ENCODE results near the gene APOL6.
"Not testable (repeated sequence)": the region's sequence is repeated elsewhere in the genome, so short reads cannot be mapped to it uniquely, and the experiment has no call there.

The APOL6 gene

DNA sequence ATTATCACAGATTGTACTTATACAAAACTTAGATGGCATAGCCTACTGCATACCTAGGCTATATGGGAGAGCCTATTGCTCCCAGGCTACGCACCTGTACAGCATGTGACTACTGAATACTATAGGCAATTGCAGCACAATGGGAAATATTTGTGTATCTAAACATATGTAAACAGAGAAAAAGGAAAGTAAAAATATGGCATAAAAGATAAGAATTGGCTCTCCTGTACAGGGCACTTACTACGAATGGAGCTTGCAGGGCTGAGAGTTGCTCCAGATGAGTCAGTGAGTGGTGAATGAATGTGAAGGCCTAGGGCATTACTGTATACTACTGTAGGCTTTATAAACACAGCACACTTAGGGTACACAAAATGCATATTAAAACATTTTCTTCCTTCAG lies 13.2 kb downstream of the APOL6 start:
- H3K4me3 ChIP-seq (ENCODE audit: low read depth, low read length) = no peak overlapping the region
- TF ChIP-seq, protein P1, sequence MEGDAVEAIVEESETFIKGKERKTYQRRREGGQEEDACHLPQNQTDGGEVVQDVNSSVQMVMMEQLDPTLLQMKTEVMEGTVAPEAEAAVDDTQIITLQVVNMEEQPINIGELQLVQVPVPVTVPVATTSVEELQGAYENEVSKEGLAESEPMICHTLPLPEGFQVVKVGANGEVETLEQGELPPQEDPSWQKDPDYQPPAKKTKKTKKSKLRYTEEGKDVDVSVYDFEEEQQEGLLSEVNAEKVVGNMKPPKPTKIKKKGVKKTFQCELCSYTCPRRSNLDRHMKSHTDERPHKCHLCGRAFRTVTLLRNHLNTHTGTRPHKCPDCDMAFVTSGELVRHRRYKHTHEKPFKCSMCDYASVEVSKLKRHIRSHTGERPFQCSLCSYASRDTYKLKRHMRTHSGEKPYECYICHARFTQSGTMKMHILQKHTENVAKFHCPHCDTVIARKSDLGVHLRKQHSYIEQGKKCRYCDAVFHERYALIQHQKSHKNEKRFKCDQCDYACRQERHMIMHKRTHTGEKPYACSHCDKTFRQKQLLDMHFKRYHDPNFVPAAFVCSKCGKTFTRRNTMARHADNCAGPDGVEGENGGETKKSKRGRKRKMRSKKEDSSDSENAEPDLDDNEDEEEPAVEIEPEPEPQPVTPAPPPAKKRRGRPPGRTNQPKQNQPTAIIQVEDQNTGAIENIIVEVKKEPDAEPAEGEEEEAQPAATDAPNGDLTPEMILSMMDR (conservative IDR thresholded peaks at IDR 0.05; ENCODE audit: low read depth, low read length) = no peak
- DNase-seq (ENCODE audit: low read depth) = peak; percentile 49

DNA sequence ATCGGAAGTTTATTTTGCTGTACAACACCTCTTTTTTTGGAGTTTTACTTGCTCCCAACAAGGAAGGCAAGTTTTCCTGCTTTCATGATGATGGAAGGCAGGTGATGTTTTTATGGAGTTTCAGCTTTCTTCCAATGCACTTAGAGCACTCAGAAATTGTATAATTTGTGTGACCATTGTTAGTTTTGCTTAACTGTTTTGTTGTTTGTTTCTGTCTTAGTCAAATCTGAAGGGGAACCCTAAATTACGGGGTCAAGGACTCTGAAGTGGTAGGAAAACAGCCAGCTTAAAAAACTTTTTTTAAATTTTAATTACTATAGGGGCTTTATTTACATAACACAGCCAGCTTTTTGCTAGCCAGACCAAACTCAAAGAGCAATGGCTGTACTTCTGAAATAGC lies 14.7 kb downstream of the APOL6 start:
- TF ChIP-seq, protein P1 (conservative IDR thresholded peaks at IDR 0.05; ENCODE audit: low read depth, low read length) = no peak
- no peak overlapping the region for H3K4me3 ChIP-seq (ENCODE audit: low read depth, low read length)
- DNase-seq (ENCODE audit: low read depth) = no peak

DNA sequence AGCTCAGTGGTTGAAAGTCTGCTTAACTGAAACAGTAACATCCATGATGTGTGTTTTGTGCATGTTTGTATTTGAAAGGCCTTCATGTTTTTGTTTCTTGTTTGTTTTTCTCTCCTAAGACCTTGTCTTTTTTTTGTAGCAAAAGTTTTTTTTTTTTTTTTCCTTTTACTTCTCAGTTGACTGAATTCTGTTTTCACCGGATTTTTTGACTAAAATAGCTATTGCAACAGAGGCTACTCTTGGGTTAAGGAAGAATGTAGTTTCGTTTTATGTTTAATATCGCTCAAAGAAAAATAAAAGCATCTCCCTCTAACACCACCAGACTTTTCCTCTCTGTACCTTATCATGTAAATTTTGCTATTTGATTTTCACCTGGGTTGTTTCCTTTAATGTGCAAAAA lies 15.1 kb downstream of the APOL6 start:
- peak; percentile 61 for DNase-seq (ENCODE audit: low read depth)
- no peak overlapping the region for H3K4me3 ChIP-seq (ENCODE audit: low read depth, low read length)
- TF ChIP-seq, protein P1 (conservative IDR thresholded peaks at IDR 0.05; ENCODE audit: low read depth, low read length) = no peak

DNA sequence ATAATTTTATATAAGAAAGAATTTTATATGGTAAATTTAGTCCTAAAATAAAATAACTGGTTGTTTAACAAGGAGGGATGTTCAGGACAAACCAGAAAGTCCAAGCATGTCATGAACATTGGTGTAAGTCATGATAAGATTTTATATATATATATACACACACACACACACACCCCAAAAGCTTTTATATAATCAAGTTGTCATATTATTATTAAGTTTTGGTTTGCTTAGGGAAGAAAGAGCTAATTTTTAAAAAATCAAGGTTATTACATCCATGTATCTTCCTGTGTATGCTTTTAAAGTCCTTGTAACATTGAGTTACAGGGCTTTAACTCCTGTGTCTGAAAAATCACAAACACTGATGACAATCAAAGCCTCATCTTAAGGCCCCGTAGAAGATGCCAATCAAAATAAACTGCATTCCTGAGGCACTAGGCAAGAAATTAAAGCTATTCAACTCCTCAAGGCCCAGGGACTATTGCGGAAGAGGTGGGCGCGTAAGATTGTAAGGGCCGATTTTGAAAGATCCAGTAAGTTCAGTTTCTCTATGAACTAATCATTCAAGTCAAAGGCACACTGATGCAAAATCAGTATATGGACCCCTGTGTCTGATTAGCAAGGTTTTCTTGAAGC lies 16.8 kb downstream of the APOL6 start:
- no peak for DNase-seq (ENCODE audit: low read depth)
- TF ChIP-seq, protein P1 (conservative IDR thresholded peaks at IDR 0.05; ENCODE audit: low read depth, low read length) = no peak
- no peak overlapping the region for H3K4me3 ChIP-seq (ENCODE audit: low read depth, low read length)

DNA sequence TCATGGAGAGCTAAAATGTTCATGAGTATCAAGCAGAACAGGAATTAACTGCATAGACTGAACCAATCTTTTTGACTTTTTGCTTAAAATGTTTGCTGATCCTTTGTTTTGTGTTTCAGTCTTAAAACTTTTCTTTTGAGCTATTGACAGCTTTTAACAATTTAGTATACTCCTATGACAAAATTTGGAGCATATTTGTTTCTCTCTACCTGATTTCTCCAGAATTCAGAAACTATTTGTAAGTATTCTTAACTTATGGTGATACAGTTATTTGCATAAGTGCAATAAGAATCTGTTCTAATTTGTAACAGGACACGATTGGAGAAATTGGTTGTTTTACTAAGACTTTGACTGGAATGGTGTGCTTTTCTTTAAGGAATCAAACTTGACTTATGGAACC lies 18.5 kb downstream of the APOL6 start:
- H3K4me3 ChIP-seq (ENCODE audit: low read depth, low read length); DNase-seq (ENCODE audit: low read depth): not testable (repeated sequence)

DNA sequence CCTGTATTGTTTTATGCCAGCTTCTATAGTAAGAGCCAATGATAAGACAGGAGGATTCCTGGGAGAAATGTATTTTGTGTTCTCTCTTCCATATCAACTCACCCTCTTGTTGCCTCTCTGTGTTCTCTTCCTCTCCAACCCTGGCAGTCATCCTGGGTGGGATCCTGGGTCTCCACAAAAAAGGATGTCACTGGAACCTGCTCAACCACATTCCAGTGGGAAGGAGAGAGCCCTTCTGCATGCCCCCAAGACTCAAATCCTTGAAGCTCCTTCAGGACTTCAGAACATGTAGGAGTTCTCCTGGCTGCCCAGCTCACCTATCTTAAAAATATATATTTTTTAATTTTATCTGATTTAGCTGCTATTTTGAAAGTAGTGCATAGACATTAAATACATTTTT lies 26.1 kb downstream of the APOL6 start:
- no peak for DNase-seq (ENCODE audit: low read depth)
- TF ChIP-seq, protein P1 (conservative IDR thresholded peaks at IDR 0.05; ENCODE audit: low read depth, low read length) = no peak
- no peak overlapping the region for H3K4me3 ChIP-seq (ENCODE audit: low read depth, low read length)

DNA sequence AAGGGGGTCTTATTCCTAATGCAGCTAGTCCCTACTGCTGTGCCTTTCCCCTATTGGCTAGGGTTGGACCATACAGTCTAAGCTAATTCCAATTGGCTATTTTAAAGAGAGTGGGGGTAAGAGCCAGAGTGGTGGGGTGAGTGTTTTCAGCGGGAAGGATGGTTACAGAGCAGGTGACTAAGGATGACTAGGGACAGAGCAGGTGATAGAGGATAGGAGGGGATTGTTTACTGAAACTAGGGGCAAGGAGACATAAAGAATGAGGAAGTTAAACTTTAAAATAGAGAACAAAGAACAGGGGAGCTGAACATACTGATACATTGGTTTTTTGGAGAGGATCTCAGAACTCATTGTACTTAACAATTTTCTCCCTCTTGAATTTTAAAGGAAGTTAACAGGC lies 27.8 kb downstream of the APOL6 start:
- H3K4me3 ChIP-seq (ENCODE audit: low read depth, low read length); DNase-seq (ENCODE audit: low read depth): not testable (repeated sequence)

DNA sequence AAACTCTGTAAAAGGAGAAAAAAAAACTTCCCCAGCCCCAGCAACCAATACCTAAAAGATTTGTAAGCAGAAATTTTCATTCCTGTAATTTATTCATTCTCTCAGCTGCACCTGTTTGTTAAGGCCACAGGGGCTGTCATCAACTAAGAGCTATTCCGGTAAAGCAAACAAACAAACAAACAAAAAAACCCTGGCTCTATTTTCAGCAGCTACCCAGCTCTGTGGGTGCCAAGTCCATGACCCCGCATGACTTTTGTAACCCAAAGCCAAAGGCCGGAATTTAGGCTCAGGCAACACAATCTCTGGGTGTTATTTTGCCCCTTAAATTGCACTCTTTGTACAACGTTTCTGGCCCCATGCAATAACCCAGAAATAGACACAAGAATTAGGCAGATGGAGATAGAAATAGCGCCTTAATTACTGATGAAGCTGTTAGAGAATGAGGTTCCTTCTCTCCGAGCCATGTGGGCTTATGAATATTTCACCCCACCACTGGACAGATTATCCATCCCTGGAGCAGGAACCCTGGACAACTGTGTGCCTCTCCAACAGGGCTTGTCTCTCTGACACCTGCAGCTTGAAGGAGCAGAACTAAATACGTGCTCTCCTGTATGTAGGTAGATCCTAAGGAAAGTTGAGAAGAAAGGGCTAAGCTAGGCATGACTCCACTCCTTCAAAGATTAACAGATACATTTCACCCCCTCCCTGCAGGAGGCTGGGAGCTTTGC lies 29.4 kb downstream of the APOL6 start:
- H3K4me3 ChIP-seq (ENCODE audit: low read depth, low read length) = no peak overlapping the region
- TF ChIP-seq, protein P1 (conservative IDR thresholded peaks at IDR 0.05; ENCODE audit: low read depth, low read length) = no peak
- DNase-seq (ENCODE audit: low read depth) = no peak

Measured in choroid plexus epithelial cell (primary cell).